T-helper 1 cell treated with Interleukin-12 subunit alpha and Interleukin-12 subunit beta and Interleukin-4 antibody, amounts not matched to agents 30 ng/mL and 1 ng/mL, for 36 hours (primary cell): ENCODE results near the gene DBH. TPM values are rescaled to one million over a fixed set of nuclear protein-coding genes. Genes with fewer than 3 reads are reported as not detected.

Experiments
- intact Hi-C: fragments of 100-400 bp; cut with micrococcal nuclease; formaldehyde crosslinking; loops from one replicate; pipeline ENCODE4 v1.15.1; 2024
- total RNA-seq: library from RNA; stranded (reverse); gene quantifications from 2 replicates; pipeline ENCODE4 v1.2.3, GENCODE V29; 2022

Gene DBH
- total RNA-seq, 1 donor from 2014 or later, result 0.05 TPM

- intact Hi-C loops, result no loop called here
Observed at GRCh38 chr9:133641861-133642595, 5.9 kb downstream of the DBH start.

- intact Hi-C loops, result no loop called here
Observed at GRCh38 chr9:133642708-133643361, 6.7 kb downstream of the DBH start.

- intact Hi-C loops, result no loop called here
Observed at GRCh38 chr9:133643362-133643755, 7.2 kb downstream of the DBH start.

- intact Hi-C loops, result no loop called here
Observed at GRCh38 chr9:133643978-133644760, 8.0 kb downstream of the DBH start.

GRCh38 chr9:133645021-133645765, 9.0 kb downstream of the DBH start:
- intact Hi-C loops, result no loop called here

GRCh38 chr9:133647148-133647547, 11.0 kb downstream of the DBH start:
- intact Hi-C loops, result no loop called here

GRCh38 chr9:133647765-133648469, 11.8 kb downstream of the DBH start:
- intact Hi-C loops, result no loop called here

- intact Hi-C loops, result no loop called here
Observed at GRCh38 chr9:133649194-133649593, 13.0 kb downstream of the DBH start.

GRCh38 chr9:133650026-133650425, 13.9 kb downstream of the DBH start:
- intact Hi-C loops, result no loop called here

- intact Hi-C loops, result no loop called here
Observed at GRCh38 chr9:133653638-133654037, 17.5 kb downstream of the DBH start.

GRCh38 chr9:133654736-133655657, 18.8 kb downstream of the DBH start:
- intact Hi-C loops, result no loop called here

GRCh38 chr9:133655701-133656100, 19.5 kb downstream of the DBH start:
- intact Hi-C loops, result loop anchor here (2.0 kb wide), 1 partner anchor 71 kb away; no protein-coding TSS in a partner anchor

GRCh38 chr9:133656211-133657119, 20.3 kb downstream of the DBH start:
- intact Hi-C loops, result loop anchor here (2.0 kb wide), 1 partner anchor 70 kb away; no protein-coding TSS in a partner anchor

GRCh38 chr9:133657120-133657661, 21.0 kb downstream of the DBH start:
- intact Hi-C loops, result loop anchor here (2.0 kb wide), 1 partner anchor 70 kb away; no protein-coding TSS in a partner anchor

- intact Hi-C loops, result no loop called here
Observed at GRCh38 chr9:133658442-133659431, 22.6 kb downstream of the DBH start.

GRCh38 chr9:133659516-133659915, 23.4 kb downstream of the DBH start:
- intact Hi-C loops, result no loop called here
